ENCODE results near the gene PRUNE2.

Gene PRUNE2

DNA sequence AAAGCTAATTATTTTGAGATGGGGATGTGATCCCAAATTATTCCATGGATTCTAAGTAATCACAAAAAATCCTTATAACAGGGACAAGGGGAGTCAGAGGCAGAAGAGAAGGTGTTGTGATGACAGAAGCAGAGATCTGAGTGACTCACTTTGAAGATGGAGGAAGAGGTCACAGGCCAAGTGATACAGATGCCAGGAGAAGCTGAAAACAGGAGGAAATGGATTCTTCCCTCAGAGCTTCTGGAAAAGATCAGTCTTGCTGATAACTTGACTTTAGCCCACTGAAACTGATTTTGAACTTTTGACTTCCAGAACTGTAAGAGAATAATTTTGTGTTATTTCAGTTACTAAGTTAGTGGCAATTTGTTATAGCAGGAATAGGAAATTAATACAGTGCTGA, 341.6 kb downstream of the PRUNE2 start:
- no peak for DNase-seq

GRCh38 chr9:76562511-76562911, 343.4 kb downstream of the PRUNE2 start:
- no peak for DNase-seq

DNA sequence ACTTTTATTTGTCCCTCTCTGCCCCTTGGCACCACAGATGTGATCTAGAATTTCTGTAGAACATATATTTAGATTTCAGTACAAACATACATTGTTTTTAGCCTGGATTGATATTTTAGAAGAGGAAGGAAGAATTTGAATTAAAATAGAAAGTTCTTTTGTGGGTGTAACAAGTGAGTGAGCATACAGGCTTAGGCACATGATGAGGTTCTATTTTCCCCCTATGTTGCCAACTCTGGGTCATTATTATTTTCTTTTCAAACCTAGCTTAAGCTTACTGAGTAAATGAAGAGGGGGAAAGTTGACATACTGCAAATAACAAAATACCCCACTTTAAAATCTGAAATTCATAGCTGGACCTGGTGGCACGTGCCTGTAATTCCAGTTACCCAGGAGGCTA, 344.0 kb downstream of the PRUNE2 start:
- no peak for DNase-seq
